A549 (cell line): Measurements from ENCODE around the gene ERICH6. TPM values are rescaled to one million over a fixed set of nuclear protein-coding genes. Genes with fewer than 3 reads are reported as not detected.

Experiments used
- ATAC-seq, 2 experiments: fragments of 200-7000 bp in 1 of 2; fragments of >200 bp in 1 of 2; cut with Nextera tagmentation in 1 of 2; cut with Tn5 transposase in 1 of 2; 3 replicates each; pipeline versions ENCODE4 v1.8.0 to v1.9.1; 2018 to 2020; ENCODE audit warnings: mild to moderate bottlenecking in 1 of 2, moderate library complexity in 1 of 2
- CTCF ChIA-PET: fragments of 300-600 bp; sonication (Branson Sonifier 250); formaldehyde crosslinking; extraction: SDS; loops from one replicate; lab custom pipeline; 2021; ENCODE audit warnings: antibody characterized with exemption, inconsistent platforms; lab: Yijun Ruan, JAX
- POLR2A ChIA-PET: fragments of 350-600 bp; formaldehyde crosslinking; extraction: SDS; loops from one replicate; lab custom pipeline; 2021; ENCODE audit warnings: antibody characterized with exemption, inconsistent platforms; lab: Yijun Ruan, JAX
- DNase-seq, 2 experiments: peaks; one replicate each; pipeline versions ENCODE4 v3.0.0 to v3.0.0-alpha.2; 2011 to 2016; ENCODE audit warnings: low read depth in 1 of 2, low spot score in 1 of 2
- FAIRE-seq: peaks from 2 replicates; lab custom pipeline; 2011; peaks lifted over from hg19 to GRCh38; lab: Jason Lieb, UNC
- H3K27ac ChIP-seq, 2 experiments: fragments of >200 bp; sonication (Bioruptor Twin); formaldehyde crosslinking; 3 replicates each; pipeline ENCODE4 v1.5.1; 2016 to 2017
- H3K4me1 ChIP-seq: fragments of >200 bp; sonication (Bioruptor Twin); formaldehyde crosslinking; 3 replicates; pipeline ENCODE4 v1.6.1; 2016
- H3K4me2 ChIP-seq: fragments of >200 bp; sonication (Bioruptor Twin); formaldehyde crosslinking; 3 replicates; pipeline ENCODE4 v1.6.1; 2016
- H3K4me3 ChIP-seq: fragments of >200 bp; sonication (Bioruptor Twin); formaldehyde crosslinking; 3 replicates; pipeline ENCODE4 v1.5.1; 2016
- H3K9me3 ChIP-seq: fragments of >200 bp; sonication (Bioruptor Twin); formaldehyde crosslinking; 3 replicates; pipeline ENCODE4 v1.6.1; 2016
- ATOH8 ChIP-seq: fragments of 250-450 bp; sonication (Bioruptor Pico); IDR thresholded peaks from 2 replicates; pipeline ENCODE4 v1.5.0; 2020; ENCODE audit warnings: low read depth, mild to moderate bottlenecking, moderate library complexity
- BHLHE40 ChIP-seq: IDR thresholded peaks from 2 replicates; pipeline ENCODE4 v1.6.1; 2012; ENCODE audit warnings: low read depth, low read length, inconsistent platforms
- CHD2 ChIP-seq: fragments of 150-350 bp; IDR thresholded peaks from 2 replicates; pipeline ENCODE4 v1.6.1; 2014; ENCODE audit warnings: low read length; ENCODE audit not compliant: partially characterized antibody
- FOSL2 ChIP-seq, 2 experiments: fragments of 450-650 bp in 1 of 2; fragments of >200 bp in 1 of 2; sonication (Bioruptor Twin) in 1 of 2; formaldehyde crosslinking; IDR thresholded peaks; 2 replicates each; pipeline versions ENCODE4 v1.5.0 to v1.6.1; 2016 to 2020; ENCODE audit warnings: mild to moderate bottlenecking in 1 of 2, moderate library complexity in 1 of 2
- FOXS1 ChIP-seq: fragments of 250-450 bp; sonication (Bioruptor Pico); IDR thresholded peaks from 2 replicates; pipeline ENCODE4 v1.5.0; 2020; ENCODE audit warnings: mild to moderate bottlenecking, moderate library complexity
- HES2 ChIP-seq: fragments of >200 bp; sonication (Bioruptor Twin); formaldehyde crosslinking; IDR thresholded peaks from 2 replicates; pipeline ENCODE4 v1.6.1; 2016
- HEYL ChIP-seq: fragments of 250-450 bp; sonication (Bioruptor Pico); IDR thresholded peaks from 2 replicates; pipeline ENCODE4 v1.8.0; 2021; ENCODE audit warnings: mild to moderate bottlenecking, moderate library complexity
- HOXA7 ChIP-seq: fragments of 250-450 bp; sonication (Bioruptor Pico); IDR thresholded peaks from 2 replicates; pipeline ENCODE4 v1.5.0; 2020; ENCODE audit warnings: mild to moderate bottlenecking, moderate library complexity
- HOXB13 ChIP-seq: fragments of 250-450 bp; sonication (Bioruptor Pico); IDR thresholded peaks from 2 replicates; pipeline ENCODE4 v1.5.0; 2020; ENCODE audit warnings: low read depth, mild to moderate bottlenecking, moderate library complexity
- KDM5A ChIP-seq: fragments of 200-600 bp; sonication (generic); IDR thresholded peaks from 2 replicates; pipeline ENCODE4 v1.6.1; 2016; ENCODE audit warnings: antibody characterized with exemption, mild to moderate bottlenecking
- MYC ChIP-seq: IDR thresholded peaks from 2 replicates; pipeline ENCODE4 v1.6.1; 2012; ENCODE audit warnings: mild to moderate bottlenecking, inconsistent platforms, low read length, improper control_type of control experiment, borderline replicate concordance
- PBX3 ChIP-seq: IDR thresholded peaks from 2 replicates; pipeline ENCODE4 v1.6.1; 2012
- POLR2AphosphoS2 ChIP-seq: conservative IDR thresholded peaks from 2 replicates; pipeline ENCODE4 v1.6.1; 2012; ENCODE audit warnings: low read length, improper control_type of control experiment, inconsistent platforms
- RNF2 ChIP-seq: fragments of 200-600 bp; sonication (generic); IDR thresholded peaks from 2 replicates; pipeline ENCODE4 v1.6.1; 2016; ENCODE audit warnings: low read depth, mild to moderate bottlenecking, antibody characterized with exemption, moderate library complexity, borderline replicate concordance
- SREBF2 ChIP-seq: fragments of 450-650 bp; IDR thresholded peaks from 2 replicates; pipeline ENCODE4 v1.6.1; 2014; ENCODE audit warnings: mild to moderate bottlenecking, moderate library complexity
- USF2 ChIP-seq: fragments of 450-650 bp; IDR thresholded peaks from 2 replicates; pipeline ENCODE4 v1.6.1; 2014; ENCODE audit warnings: antibody characterized with exemption
- ZFP36 ChIP-seq: fragments of 450-650 bp; IDR thresholded peaks from 2 replicates; pipeline ENCODE4 v1.6.1; 2014; ENCODE audit warnings: borderline replicate concordance; ENCODE audit not compliant: partially characterized antibody
- ZNF302 ChIP-seq: fragments of 250-450 bp; sonication (Bioruptor Pico); IDR thresholded peaks from 2 replicates; pipeline ENCODE4 v1.9.0; 2021; ENCODE audit warnings: inconsistent platforms, mild to moderate bottlenecking, moderate library complexity
- whole genome bisulfite sequencing: methylation state at CpG from one replicate; pipeline ENCODE4 v1.1.6; 2017; ENCODE audit errors: missing lambda C conversion rate; 5-methylcytosine and 5-hydroxymethylcytosine counted together
- polyA plus RNA-seq, 4 experiments: library from polyadenylated mRNA; depleted of rRNA in 3 of 4; stranded (reverse); fragments of >200 nt; fragmentation: RNase III in 1 of 4; extraction: RNeasy Plus Mini Kit Qiagen cat#74134 plus additional on column Dnase treatment in 1 of 4; gene quantifications; 2 replicates in 3 of 4; 3 replicates in 1 of 4; pipeline ENCODE4 v1.2.3, GENCODE V29; 2011 to 2017

Gene ERICH6
- polyA plus RNA-seq, 2 of the 4 experiments (the other 2 are of a cell fraction), result 0.06 TPM; not detected in 1

- ATAC-seq (no peak), FAIRE-seq (no peak), DNase-seq (no peak)
- Histone ChIP-seq H3K4me3 (no peak overlapping the region), H3K4me2 (no peak overlapping the region), H3K27ac (no peak overlapping the region), H3K9me3 (no peaks in the 10 kb centered on the region), H3K4me1 (peaks cover 46% of the 10 kb centered on the region)
- CTCF ChIA-PET, result interaction anchor here (1.1 kb wide), 2 partner anchors 21 to 343 kb away, joined by 3 read pairs; partner anchors contain the start of gene MED12L
- TF ChIP-seq FOXS1 (CRISPR knock-in tag) (no peak), FOSL2 (IDR thresholded peaks at IDR 0.05) (no peak), FOSL2 (CRISPR knock-in tag; IDR thresholded peaks at IDR 0.05) (no peak), SREBF2 (no peak)
- POLR2A ChIA-PET, result no interaction called here
- 94% methylated on average over 4 of the region's 4 CpGs for WGBS
Observed at GRCh38 chr3:150742679-150743078, 39.0 kb upstream of the ERICH6 start.

- DNase-seq (no peak), ATAC-seq (no peak), FAIRE-seq (no peak)
- no peak for TF ChIP-seq BHLHE40
- Histone ChIP-seq H3K4me1 (peaks cover 44% of the 10 kb centered on the region), H3K9me3 (no peaks in the 10 kb centered on the region), H3K4me2 (no peak overlapping the region), H3K27ac (no peak overlapping the region), H3K4me3 (no peak overlapping the region)
- WGBS, result 95% methylated on average over 15 of the region's 15 CpGs
- POLR2A ChIA-PET, result no interaction called here
- CTCF ChIA-PET, result no interaction called here
Observed at GRCh38 chr3:150742141-150742523, 38.4 kb upstream of the ERICH6 start.

GRCh38 chr3:150741497-150742140 is 37.9 kb upstream of the ERICH6 start:
- Histone ChIP-seq H3K27ac (no peak overlapping the region), H3K4me3 (no peak overlapping the region), H3K4me2 (no peak overlapping the region), H3K9me3 (no peaks in the 10 kb centered on the region), H3K4me1 (peaks cover 42% of the 10 kb centered on the region)
- ChIA-PET POLR2A (no interaction called here), CTCF (no interaction called here)
- WGBS, result 75% methylated on average over 5 of the region's 5 CpGs
- FAIRE-seq (no peak), ATAC-seq (no peak), DNase-seq (no peak)
- no peak for TF ChIP-seq KDM5A
- TF ChIP-seq POLR2AphosphoS2, result no peak

GRCh38 chr3:150740733-150741496 is 37.2 kb upstream of the ERICH6 start:
- ATAC-seq (no peak), DNase-seq (no peak), FAIRE-seq (no peak)
- Histone ChIP-seq H3K27ac (no peak overlapping the region), H3K9me3 (no peaks in the 10 kb centered on the region), H3K4me2 (no peak overlapping the region), H3K4me3 (no peak overlapping the region), H3K4me1 (peaks cover 42% of the 10 kb centered on the region)
- ChIA-PET POLR2A (no interaction called here), CTCF (no interaction called here)
- WGBS, result 87% methylated on average over 12 of the region's 12 CpGs
- TF ChIP-seq MYC, result no peak
- TF ChIP-seq USF2, result no peak
- no peak for TF ChIP-seq ZNF302 (CRISPR knock-in tag)
- TF ChIP-seq HES2, result no peak
- TF ChIP-seq ZFP36, result no peak
- no peak for TF ChIP-seq RNF2
- no peak for TF ChIP-seq HOXA7
- no peak for TF ChIP-seq HEYL
- no peak for TF ChIP-seq CHD2
- no peak for TF ChIP-seq HOXB13 (CRISPR knock-in tag)
- TF ChIP-seq PBX3, result no peak
- no peak for TF ChIP-seq ATOH8 (CRISPR knock-in tag)
- no peak for TF ChIP-seq POLR2AphosphoS2
